Hair follicle dermal papilla cell (primary cell): ENCODE results near the gene TMEM132A. TPM values are rescaled to one million over a fixed set of nuclear protein-coding genes. Genes with fewer than 3 reads are reported as not detected.

Experiments
- small RNA-seq: library from RNA; depleted of rRNA; stranded (forward); fragments of <200 nt; gene quantifications from one replicate; pipeline ENCODE3, GENCODE V24; 2012
- total RNA-seq: library from RNA; depleted of rRNA; stranded (reverse); fragments of >200 nt; gene quantifications from 2 replicates; pipeline ENCODE4 v1.2.3, GENCODE V29; 2012

Gene TMEM132A
- total RNA-seq, result 16.0 and 20.4 TPM in 2 replicates

GRCh38 chr11:60924110-60924905, at the start of gene TMEM132A:
TSS of gene TMEM132A (plus strand) at chr11:60924460. CDS start at chr11:60924634, 174 bp downstream.

GRCh38 chr11:60906132-60906972, 17.9 kb upstream of the TMEM132A start, which contains the start of gene PRPF19:
TSS of gene PRPF19 (minus strand) at chr11:60906585. CDS start at chr11:60906382, 203 bp downstream.

GRCh38 chr11:60913793-60914632, 10.2 kb upstream of the TMEM132A start, which contains the start of gene TMEM109:
TSS of gene TMEM109 (plus strand) at chr11:60914158. CDS start at chr11:60919694, 5,536 bp downstream.

GRCh38 chr11:60951904-60952741, 27.9 kb downstream of the TMEM132A start, which contains the start of gene SLC15A3:
TSS of gene SLC15A3 (minus strand) at chr11:60952176. CDS start at chr11:60951551, 625 bp downstream.

GRCh38 chr11:60971520-60971919, 47.3 kb downstream of the TMEM132A start, which contains the start of gene CD6:
TSS of gene CD6 (plus strand) at chr11:60971680. CDS start at chr11:60971866, 186 bp downstream.

Small RNA genes lying within 50 kb of the gene (small RNA-seq; reads per million reads assigned to genes)
- not detected for gene RNU6-933P

Other genes starting within 250 kb of the TMEM132A start
- gene MS4A8, start 224.8 kb upstream of the TMEM132A start, total RNA-seq, result not detected in 2 replicates
- not detected in 2 replicates for gene MS4A18, start 199.7 kb upstream of the TMEM132A start, total RNA-seq
- not detected in 2 replicates for gene MS4A15, start 167.6 kb upstream of the TMEM132A start, total RNA-seq
- not detected in 2 replicates for gene MS4A10, start 139.1 kb upstream of the TMEM132A start, total RNA-seq
- 13.8 TPM in 2 replicates for gene CCDC86, start 82.3 kb upstream of the TMEM132A start, total RNA-seq
- gene PTGDR2, start 68.5 kb upstream of the TMEM132A start, total RNA-seq, result 0.81 and 2.6 TPM in 2 replicates
- gene ZP1, start 56.9 kb upstream of the TMEM132A start, total RNA-seq, result 0.12 TPM in 1 of 2 replicates, not detected in the other
- gene PRPF19, start 17.9 kb upstream of the TMEM132A start, total RNA-seq, result 47.1 and 47.5 TPM in 2 replicates
- gene TMEM109, start 10.3 kb upstream of the TMEM132A start, total RNA-seq, result 32.5 and 34.1 TPM in 2 replicates
- 18.9 and 27.3 TPM in 2 replicates for gene SLC15A3, start 27.7 kb downstream of the TMEM132A start, total RNA-seq
- not detected in 2 replicates for gene CD6, start 47.2 kb downstream of the TMEM132A start, total RNA-seq
- not detected in 2 replicates for gene CD5, start 178.0 kb downstream of the TMEM132A start, total RNA-seq
- gene VPS37C, start 237.0 kb downstream of the TMEM132A start, total RNA-seq, result 21.0 and 22.2 TPM in 2 replicates